Hepatocyte (in vitro differentiated cells): ENCODE results near the gene TP63. TPM values are rescaled to one million over a fixed set of nuclear protein-coding genes. Genes with fewer than 3 reads are reported as not detected.

Experiments used
- DNase-seq: peaks from one replicate; pipeline ENCODE4 v3.0.0-alpha.2; 2016; ENCODE audit warnings: low spot score
- H2AFZ ChIP-seq: fragments of 200-600 bp; sonication (generic); 2 replicates; pipeline ENCODE4 v1.6.0; 2016; ENCODE audit warnings: antibody characterized with exemption, mild to moderate bottlenecking
- H3K27ac ChIP-seq: fragments of 200-600 bp; sonication (generic); 2 replicates; pipeline ENCODE4 v1.5.1; 2016; ENCODE audit warnings: mild to moderate bottlenecking
- H3K27me3 ChIP-seq: fragments of 200-600 bp; sonication (generic); 2 replicates; pipeline ENCODE4 v1.6.1; 2016
- H3K36me3 ChIP-seq: fragments of 200-600 bp; sonication (generic); replicated peaks from 2 replicates; pipeline ENCODE4 v1.5.1; 2016; ENCODE audit warnings: low read depth; ENCODE audit not compliant: insufficient read depth
- H3K4me1 ChIP-seq: fragments of 200-600 bp; sonication (generic); 2 replicates; pipeline ENCODE4 v1.5.1; 2016; ENCODE audit warnings: mild to moderate bottlenecking, moderate library complexity; ENCODE audit not compliant: insufficient read depth
- H3K4me2 ChIP-seq: fragments of 200-600 bp; sonication (generic); 2 replicates; pipeline ENCODE4 v1.6.0; 2016
- H3K4me3 ChIP-seq: fragments of 200-600 bp; sonication (generic); 2 replicates; pipeline ENCODE4 v1.5.1; 2016; ENCODE audit warnings: mild to moderate bottlenecking
- H3K79me2 ChIP-seq: fragments of 200-600 bp; sonication (generic); 2 replicates; pipeline ENCODE4 v1.6.0; 2017; ENCODE audit warnings: mild to moderate bottlenecking
- H3K9me2 ChIP-seq: fragments of 200-600 bp; sonication (generic); replicated peaks from 2 replicates; pipeline ENCODE4 v1.6.0; 2017; ENCODE audit warnings: mild to moderate bottlenecking; ENCODE audit not compliant: insufficient read depth
- H3K9me3 ChIP-seq: fragments of 200-600 bp; sonication (generic); 2 replicates; pipeline ENCODE4 v1.5.1; 2016; ENCODE audit warnings: low read depth, mild to moderate bottlenecking
- H4K20me1 ChIP-seq: fragments of 200-600 bp; sonication (generic); 2 replicates; pipeline ENCODE4 v1.6.0; 2016; ENCODE audit warnings: mild to moderate bottlenecking; ENCODE audit not compliant: insufficient read depth, poor library complexity, severe bottlenecking
- CTCF ChIP-seq: fragments of 200-600 bp; sonication (generic); IDR thresholded peaks from 2 replicates; pipeline ENCODE4 v1.5.1; 2016; ENCODE audit warnings: antibody characterized with exemption, mild to moderate bottlenecking; ENCODE audit not compliant: poor library complexity
- EZH2 ChIP-seq: fragments of 200-600 bp; sonication (generic); IDR thresholded peaks from 2 replicates; pipeline ENCODE4 v1.6.1; 2016; ENCODE audit warnings: antibody characterized with exemption, mild to moderate bottlenecking, borderline replicate concordance
- EZH2phosphoT487 ChIP-seq: fragments of 200-600 bp; sonication (generic); IDR thresholded peaks from one replicate; pipeline ENCODE4 v1.6.1; 2018; ENCODE audit warnings: antibody characterized with exemption, mild to moderate bottlenecking, low read depth, moderate library complexity; ENCODE audit not compliant: unreplicated experiment, severe bottlenecking
- WGBS: methylation state at CpG from one replicate; pipeline ENCODE4 v1.1.6; 2016; ENCODE audit warnings: low lambda C conversion rate; ENCODE audit errors: missing lambda C conversion rate; 5-methylcytosine and 5-hydroxymethylcytosine counted together
- polyA plus RNA-seq: library from polyadenylated mRNA; unstranded; fragments of >200 nt; fragmentation: Nextera tagmentation; extraction: Ambion mirVana; gene quantifications from 2 replicates; pipeline ENCODE4 v1.2.1, GENCODE V29; 2016
- total RNA-seq: library from RNA; depleted of rRNA; stranded (reverse); fragments of >200 nt; gene quantifications from 2 replicates; pipeline ENCODE4 v1.2.3, GENCODE V29; 2014

TP63 gene
- total and polyA plus RNA-seq, 2 experiments from 2014 or later = 1.9 to 2.4 TPM

- Histone ChIP-seq H3K4me3 (no peak overlapping the region), H3K4me1 (no peaks in the 10 kb centered on the region), H3K36me3 (no peaks in the 10 kb centered on the region), H4K20me1 (no peaks in the 10 kb centered on the region), H3K4me2 (no peak overlapping the region), H3K27me3 (no peaks in the 10 kb centered on the region), H2AFZ (no peak overlapping the region), H3K9me3 (no peaks in the 10 kb centered on the region), H3K9me2 (no peaks in the 10 kb centered on the region), H3K27ac (no peak overlapping the region), H3K79me2 (no peaks in the 10 kb centered on the region)
- 43% methylated on average over 1 of the region's 1 CpG for WGBS
- no peak for DNase-seq
- TF ChIP-seq EZH2phosphoT487 (no peak), CTCF (no peak), EZH2 (no peak)
These were observed 279.8 kb downstream of the TP63 start for GRCh38 chr3:189911001-189911400.

GRCh38 chr3:189914799-189915198 lies 283.6 kb downstream of the TP63 start:
- Histone ChIP-seq H3K4me2 (no peak overlapping the region), H3K27me3 (no peaks in the 10 kb centered on the region), H3K9me2 (no peaks in the 10 kb centered on the region), H3K9me3 (no peaks in the 10 kb centered on the region), H3K27ac (no peak overlapping the region), H3K4me3 (no peak overlapping the region), H4K20me1 (no peaks in the 10 kb centered on the region), H3K4me1 (no peaks in the 10 kb centered on the region), H3K36me3 (no peaks in the 10 kb centered on the region), H3K79me2 (no peaks in the 10 kb centered on the region), H2AFZ (no peak overlapping the region)
- 72% methylated on average over 3 of the region's 3 CpGs for WGBS
- TF ChIP-seq CTCF (no peak), EZH2 (no peak), EZH2phosphoT487 (no peak)
- no peak for DNase-seq

- H3K4me2 ChIP-seq = no peak overlapping the region
- no peaks in the 10 kb centered on the region for H3K36me3 ChIP-seq
- H3K79me2 ChIP-seq = no peaks in the 10 kb centered on the region
- no peak overlapping the region for H3K27ac ChIP-seq
- H3K4me1 ChIP-seq = no peaks in the 10 kb centered on the region
- H3K27me3 ChIP-seq = no peaks in the 10 kb centered on the region
- H2AFZ ChIP-seq = no peak overlapping the region
- H4K20me1 ChIP-seq = no peaks in the 10 kb centered on the region
- no peaks in the 10 kb centered on the region for H3K9me2 ChIP-seq
- no peak overlapping the region for H3K4me3 ChIP-seq
- no peaks in the 10 kb centered on the region for H3K9me3 ChIP-seq
- no peak for DNase-seq
- TF ChIP-seq EZH2phosphoT487 (no peak), EZH2 (no peak), CTCF (no peak)
These were observed 290.6 kb downstream of the TP63 start for GRCh38 chr3:189921770-189922169.
